ENCODE results near the gene SLC7A4.
"Not testable (repeated sequence)": the region's sequence is repeated elsewhere in the genome, so short reads cannot be mapped to it uniquely, and the experiment has no call there.

SLC7A4 gene

GRCh38 chr22:21042978-21043859, 10.9 kb upstream of the SLC7A4 start:
- no peak for DNase-seq

- DNase-seq, result no peak
Measured at GRCh38 chr22:21041937-21042336, 9.6 kb upstream of the SLC7A4 start.

GRCh38 chr22:21039158-21039557, 6.8 kb upstream of the SLC7A4 start:
- DNase-seq, result not testable (repeated sequence)

GRCh38 chr22:21038405-21038804, 6.0 kb upstream of the SLC7A4 start:
- DNase-seq, result no peak

GRCh38 chr22:21034989-21035388, 2.6 kb upstream of the SLC7A4 start:
- no peak for DNase-seq

GRCh38 chr22:21033895-21034294, 1.5 kb upstream of the SLC7A4 start:
- no peak for DNase-seq

GRCh38 chr22:21032868-21033688, 717 bp upstream of the SLC7A4 start:
- DNase-seq, result no peak

- no peak for DNase-seq
Measured at GRCh38 chr22:21031545-21032036, 770 bp downstream of the SLC7A4 start.

GRCh38 chr22:21030621-21031544, 1.5 kb downstream of the SLC7A4 start:
- no peak for DNase-seq

GRCh38 chr22:21030032-21030431, 2.3 kb downstream of the SLC7A4 start:
- DNase-seq, result no peak

GRCh38 chr22:21029486-21030025, 2.8 kb downstream of the SLC7A4 start:
- no peak for DNase-seq

- DNase-seq, result no peak
Measured at GRCh38 chr22:21028277-21029251, 3.8 kb downstream of the SLC7A4 start.

- no peak for DNase-seq
Measured at GRCh38 chr22:21026783-21027692, 5.3 kb downstream of the SLC7A4 start.

- DNase-seq, result no peak
Measured at GRCh38 chr22:21025763-21026755, 6.3 kb downstream of the SLC7A4 start.

GRCh38 chr22:21025266-21025665, 7.1 kb downstream of the SLC7A4 start:
- no peak for DNase-seq

GRCh38 chr22:21022955-21023614, 9.3 kb downstream of the SLC7A4 start:
- no peak for DNase-seq

GRCh38 chr22:21022507-21022906, 9.9 kb downstream of the SLC7A4 start:
- DNase-seq, result no peak

GRCh38 chr22:21020802-21021429, 11.4 kb downstream of the SLC7A4 start:
- DNase-seq, result no peak
